Activated CD4-positive, CD25-positive, alpha-beta regulatory T cell treated with anti-CD3 and anti-CD28 coated beads, Interleukin-2, amount 50 U/mL, for 24 hours (primary cell): ENCODE results near the gene PPDPF.
"Not testable (repeated sequence)": the region's sequence is repeated elsewhere in the genome, so short reads cannot be mapped to it uniquely, and the experiment has no call there.

Experiments used
- ATAC-seq, 2 donors: fragments of 150-1000 bp; cut with Tn5 transposase; one replicate each; pipeline ENCODE4 v1.10.0; 2021; ENCODE audit warnings: mild to moderate bottlenecking in 1 of 2, moderate library complexity in 1 of 2

Gene PPDPF, protein sequence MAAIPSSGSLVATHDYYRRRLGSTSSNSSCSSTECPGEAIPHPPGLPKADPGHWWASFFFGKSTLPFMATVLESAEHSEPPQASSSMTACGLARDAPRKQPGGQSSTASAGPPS

DNA sequence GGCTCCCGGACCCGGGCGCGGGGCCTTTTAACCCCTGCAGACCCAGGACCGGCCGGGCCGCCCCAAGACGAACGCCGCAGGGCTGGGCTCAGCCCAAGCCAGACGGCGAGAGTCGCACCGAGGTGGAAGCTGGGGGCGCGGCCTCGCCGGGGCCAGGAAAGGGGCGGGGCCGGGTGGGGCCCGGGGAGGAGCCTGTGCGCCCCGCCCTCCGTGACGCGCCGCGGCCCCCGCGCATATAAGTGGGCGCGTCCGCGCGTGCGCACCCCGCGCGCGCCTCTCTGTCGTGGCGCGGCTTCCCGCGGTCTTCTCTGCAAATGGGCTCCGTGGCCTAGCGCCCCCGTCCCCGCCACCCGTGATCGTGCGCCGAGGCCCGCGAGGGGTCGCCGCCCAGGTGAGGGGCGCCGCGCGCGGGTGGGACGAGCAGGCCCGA, at the start of gene PPDPF:
TSS of gene PPDPF (plus strand) at position 262 of the 430 bp plus-strand sequence. CDS start 544 bp downstream, outside the sequence.
- ATAC-seq = peak; percentile 77 to 82

DNA sequence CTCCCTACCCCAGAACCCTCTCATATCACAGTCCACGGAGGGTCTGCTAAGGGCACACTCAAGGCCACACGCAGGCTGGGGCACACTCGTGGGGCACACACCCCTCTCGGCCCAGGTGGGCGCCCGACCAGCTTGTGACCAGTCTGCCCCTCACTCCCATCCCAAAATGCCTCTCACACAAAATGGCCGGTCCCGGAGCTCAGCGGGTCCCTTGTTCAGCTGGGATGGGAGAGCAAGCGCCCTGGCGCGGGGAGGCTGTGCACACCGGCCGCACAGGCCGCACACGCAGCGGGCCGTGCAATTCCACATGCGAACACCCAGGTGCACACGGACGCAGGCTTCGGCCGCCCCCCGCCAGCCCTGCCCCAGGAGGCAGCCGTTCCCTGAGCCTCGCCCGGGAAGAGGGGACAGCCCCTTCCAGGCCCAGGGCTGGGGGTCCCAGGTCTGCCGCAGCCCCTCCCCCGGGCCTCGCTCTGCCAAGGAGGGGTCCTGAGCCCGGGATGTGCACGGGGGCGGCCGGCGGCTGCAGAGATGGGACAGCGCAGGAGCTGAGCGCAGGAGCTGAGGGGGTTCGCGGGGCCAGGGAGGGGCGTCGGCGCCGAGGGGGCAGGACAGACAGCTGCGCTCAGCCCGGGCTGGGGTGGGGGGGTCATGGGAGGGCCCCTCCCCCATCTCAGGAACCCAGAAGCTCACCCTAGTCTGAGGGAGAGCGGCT, 49.4 kb upstream of the PPDPF start:
- ATAC-seq = no peak

DNA sequence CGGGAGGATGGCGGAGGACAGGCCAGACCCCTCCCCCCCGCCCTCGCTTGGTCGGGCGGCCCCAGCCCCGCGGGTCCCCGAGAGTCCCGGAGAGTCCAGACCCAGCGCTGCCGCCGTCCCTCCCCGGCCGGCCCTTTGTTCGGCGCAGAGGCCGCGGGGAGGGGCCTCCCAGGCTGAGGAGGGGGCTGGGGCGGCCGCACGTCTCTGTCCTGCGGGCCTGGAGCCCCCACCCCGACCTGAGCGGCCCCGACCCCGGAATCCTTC, 48.9 kb upstream of the PPDPF start:
- ATAC-seq = no peak

- ATAC-seq = no peak
Observed at GRCh38 chr20:63471981-63472831, 48.4 kb upstream of the PPDPF start, which contains the start of gene KCNQ2. TSS of gene KCNQ2 (minus strand) at chr20:63472655. CDS start at chr20:63472463, 192 bp downstream.

GRCh38 chr20:63472862-63473390, 47.6 kb upstream of the PPDPF start:
- ATAC-seq = no peak

DNA sequence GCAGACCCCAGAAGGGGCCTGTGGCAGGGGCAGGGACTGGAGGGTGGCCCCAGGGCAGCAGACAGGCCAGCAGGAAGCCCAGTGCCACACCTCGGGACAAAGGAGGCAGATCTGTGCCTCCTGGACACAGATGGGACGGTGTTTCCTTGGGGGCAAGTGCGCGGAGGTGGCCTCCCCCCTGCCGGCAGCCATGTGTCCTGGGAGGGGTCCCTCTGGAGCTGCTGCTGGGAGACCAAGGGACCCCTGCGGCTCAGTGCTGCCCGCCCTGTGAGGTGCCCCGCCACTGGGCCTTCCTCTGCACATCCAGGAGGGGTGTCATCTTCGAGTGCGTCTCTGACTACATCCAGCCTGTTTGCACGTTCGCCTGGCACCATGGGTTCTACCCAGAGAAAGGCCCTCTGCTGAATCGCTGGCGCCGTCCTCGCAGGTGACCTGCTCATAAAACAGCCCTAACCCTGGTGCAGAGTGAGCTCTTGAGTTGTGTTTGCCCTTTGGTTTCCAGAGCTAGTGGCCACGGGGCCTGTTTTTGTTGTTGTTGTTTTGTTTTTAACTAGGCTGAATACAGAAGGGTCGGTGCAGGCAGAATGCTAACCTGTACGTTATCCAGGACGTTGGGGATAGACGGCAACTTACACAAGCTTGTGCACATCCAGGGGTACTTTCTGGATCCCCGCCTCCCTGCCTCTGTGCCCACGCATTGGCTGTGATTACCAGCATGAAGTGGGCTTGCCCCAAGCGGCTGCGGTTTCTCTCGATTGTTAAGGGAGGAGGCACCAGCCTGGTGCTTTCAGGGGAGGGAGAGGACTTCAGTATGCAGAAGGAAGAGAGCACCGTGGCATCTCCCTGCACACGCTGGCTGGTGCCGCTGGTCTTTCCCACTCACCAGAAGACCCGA, 46.8 kb upstream of the PPDPF start:
- ATAC-seq = no peak

- no peak for ATAC-seq
Observed at GRCh38 chr20:63475209-63475608, 45.4 kb upstream of the PPDPF start.

GRCh38 chr20:63477061-63477616, 43.4 kb upstream of the PPDPF start:
- no peak for ATAC-seq

DNA sequence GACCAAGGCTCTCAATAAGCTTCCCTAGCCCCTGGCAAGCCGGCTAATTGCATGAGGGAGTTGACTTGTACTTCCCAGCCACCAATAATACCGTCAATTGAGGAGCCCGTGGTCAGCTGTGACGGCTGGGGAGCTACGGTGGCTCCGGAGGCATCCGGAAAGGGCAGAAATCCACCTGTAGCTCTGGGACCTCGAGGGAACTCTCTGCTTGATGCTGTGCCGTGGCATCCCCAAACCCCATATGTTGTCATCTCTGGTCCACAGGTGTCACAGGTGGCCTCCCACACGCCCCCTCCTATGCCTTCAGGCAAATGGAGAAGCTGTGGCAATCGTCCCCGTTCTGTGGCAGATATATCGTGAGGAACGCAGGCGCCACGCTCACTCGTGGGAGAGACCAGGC, 42.6 kb upstream of the PPDPF start:
- ATAC-seq = no peak

GRCh38 chr20:63478346-63479302, 41.9 kb upstream of the PPDPF start:
- ATAC-seq = no peak

DNA sequence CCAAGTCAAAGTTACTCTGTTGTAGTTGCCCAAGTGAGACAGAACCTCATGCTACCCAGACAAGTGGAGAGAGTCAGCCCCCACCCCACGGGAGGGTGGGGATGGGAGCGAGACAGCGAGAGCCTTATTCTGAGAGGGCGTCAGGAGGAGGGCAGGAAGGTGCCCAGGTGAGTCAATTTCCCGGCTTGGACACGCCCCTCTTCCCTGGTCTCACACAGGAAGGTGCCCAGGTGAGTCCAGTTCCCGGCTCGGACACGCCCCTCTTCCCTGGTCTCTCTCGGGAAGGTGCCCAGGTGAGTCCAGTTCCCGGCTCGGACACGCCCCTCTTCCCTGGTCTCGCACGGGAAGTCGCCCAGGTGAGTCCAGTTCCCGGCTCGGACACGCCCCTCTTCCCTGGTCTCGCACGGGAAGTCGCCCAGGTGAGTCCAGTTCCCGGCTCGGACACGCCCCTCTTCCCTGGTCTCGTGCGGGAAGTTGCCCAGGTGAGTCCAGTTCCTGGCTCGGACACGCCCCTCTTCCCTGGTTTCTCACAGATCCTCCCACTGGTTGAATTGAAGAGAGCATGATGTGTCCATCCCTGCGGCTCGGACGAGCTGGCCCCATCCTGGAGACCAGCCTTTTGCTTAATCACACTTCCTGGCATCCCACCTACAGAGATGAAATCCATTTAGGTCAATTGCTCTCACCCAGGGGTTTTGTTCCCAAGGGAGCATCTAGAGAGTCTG, 40.7 kb upstream of the PPDPF start:
- ATAC-seq = not testable (repeated sequence)

- ATAC-seq = no peak
Observed at GRCh38 chr20:63481503-63481902, 39.1 kb upstream of the PPDPF start.

GRCh38 chr20:63482021-63482587, 38.5 kb upstream of the PPDPF start:
- ATAC-seq = no peak

- ATAC-seq = no peak
Observed at GRCh38 chr20:63483834-63484233, 36.7 kb upstream of the PPDPF start.

GRCh38 chr20:63484236-63484635, 36.3 kb upstream of the PPDPF start:
- no peak for ATAC-seq

DNA sequence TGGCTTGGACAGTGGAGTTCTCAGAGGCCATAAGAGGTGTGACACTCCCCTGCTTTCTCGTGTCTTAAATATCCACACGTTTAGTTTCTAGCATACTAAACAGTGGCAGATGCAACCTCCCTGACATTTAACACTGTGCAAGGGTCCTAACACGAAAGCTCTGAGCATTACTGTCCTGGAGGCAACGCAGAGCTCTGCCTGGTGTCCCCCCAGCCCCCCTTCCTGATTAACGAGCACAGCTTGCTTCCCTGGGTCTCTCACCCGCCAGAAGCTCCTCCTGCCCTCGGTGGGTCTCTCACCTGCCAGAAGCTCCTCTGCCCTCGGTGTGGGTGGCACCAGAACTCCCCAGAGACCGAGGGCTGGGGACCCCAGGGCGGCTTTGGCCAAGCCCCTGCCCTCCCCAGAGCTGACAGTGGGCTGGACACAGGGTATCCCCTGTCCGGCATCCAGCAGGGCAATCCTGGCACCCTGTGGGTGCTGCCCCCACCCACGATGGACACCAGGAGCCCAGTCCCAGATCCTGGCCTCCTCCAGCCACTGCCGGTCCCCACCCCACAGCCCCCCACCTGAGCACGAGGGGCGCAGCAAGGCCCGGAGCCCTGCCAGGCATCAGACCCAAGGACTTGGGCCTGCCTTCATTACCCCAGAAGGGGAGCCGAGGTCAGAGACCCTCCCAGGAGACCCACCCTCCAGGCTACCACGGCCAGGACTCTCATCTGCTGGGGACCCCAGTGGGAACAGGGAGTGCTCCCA, 35.7 kb upstream of the PPDPF start:
- ATAC-seq = no peak

DNA sequence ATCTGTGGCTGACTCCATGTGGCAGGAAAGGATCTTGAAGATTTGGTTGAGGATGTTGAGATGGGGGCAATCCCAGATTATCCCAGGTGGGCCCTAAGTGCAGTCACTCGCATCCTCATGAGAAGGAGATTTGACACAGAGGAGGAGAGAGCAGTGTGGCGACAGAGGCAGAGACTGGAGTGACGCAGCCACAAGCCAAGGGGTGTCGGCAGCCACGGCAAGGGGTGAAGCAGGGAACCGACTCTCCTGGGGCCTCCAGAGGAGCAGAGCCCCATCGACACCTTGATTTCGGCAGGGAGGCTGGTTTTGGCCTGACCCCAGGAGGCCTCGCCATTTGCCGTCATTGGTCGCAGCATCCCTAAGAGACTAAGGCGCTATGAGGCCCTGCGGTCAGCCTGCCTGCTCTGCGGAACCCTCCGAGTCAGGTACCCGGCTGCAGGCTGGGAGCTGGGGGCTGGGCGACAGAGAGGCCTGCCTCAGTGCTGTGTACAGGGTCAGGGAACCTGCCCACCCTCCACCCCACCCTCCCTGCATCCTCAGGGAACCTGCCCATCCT, 34.2 kb upstream of the PPDPF start:
- ATAC-seq = no peak

DNA sequence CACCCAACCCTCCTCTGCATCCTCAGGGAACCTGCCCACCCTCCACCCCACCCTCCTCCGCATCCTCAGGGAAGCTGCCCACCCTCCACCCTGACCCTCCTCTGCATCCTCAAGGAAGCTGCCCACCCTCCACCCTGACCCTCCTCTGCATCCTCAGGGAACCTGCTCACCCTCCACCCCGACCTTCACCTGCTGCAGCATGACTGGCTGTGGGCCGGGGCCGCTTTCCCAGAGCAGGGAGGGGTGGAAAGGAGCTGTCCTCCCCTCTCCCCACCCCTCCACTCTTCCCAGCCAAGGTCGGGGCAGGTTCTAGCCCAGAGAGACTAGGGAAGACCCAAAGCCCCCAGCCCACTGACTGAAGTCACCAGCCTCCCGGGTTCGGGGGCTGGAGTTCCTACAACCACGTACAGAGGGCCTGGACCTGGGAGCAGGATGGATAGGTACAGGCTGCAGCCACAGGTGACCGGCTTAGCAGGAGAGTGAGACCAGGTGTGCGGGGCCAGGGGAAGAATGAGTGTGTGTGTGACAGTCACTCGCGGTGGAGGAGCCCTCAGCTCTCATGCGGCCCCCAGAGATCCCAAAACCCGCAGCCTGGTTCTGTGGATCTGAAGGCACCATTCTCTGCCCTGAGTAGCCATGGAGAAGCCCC, 33.3 kb upstream of the PPDPF start:
- no peak for ATAC-seq
